PC-9 (cell line): Measurements from ENCODE around the gene C17orf67. TPM values are rescaled to one million over a fixed set of nuclear protein-coding genes. Genes with fewer than 3 reads are reported as not detected.
A peak's percentile ranks its signal among the peaks of the same experiment; 100 is the strongest.

Source experiments
- BruUV-seq: library from RNA; stranded (reverse); fragments of 400-500 nt; replicated peaks from 2 replicates; lab custom pipeline; 2021; lab: Mats Ljungman, UMichigan
- CTCF ChIA-PET: fragments of 300-600 bp; sonication (Branson Sonifier 250); formaldehyde crosslinking; loops from one replicate; lab custom pipeline; 2022; ENCODE audit warnings: antibody characterized with exemption; lab: Charles Lee
- POLR2A ChIA-PET: fragments of 300-600 bp; sonication (Branson Sonifier 250); formaldehyde crosslinking; loops from one replicate; lab custom pipeline; 2022; ENCODE audit warnings: antibody characterized with exemption; ENCODE audit not compliant: unreplicated experiment; lab: Charles Lee
- DNase-seq, 2 experiments: peaks; one replicate each; pipeline versions ENCODE4 v3.0.0 to v3.0.0-alpha.2; 2015 to 2022; ENCODE audit warnings: mixed read lengths in 1 of 2
- H2AFZ ChIP-seq: fragments of 200-600 bp; sonication (generic); 2 replicates; pipeline ENCODE4 v1.8.1; 2017; ENCODE audit warnings: antibody characterized with exemption
- H3F3A ChIP-seq: fragments of 200-600 bp; sonication (generic); 2 replicates; pipeline ENCODE4 v1.8.1; 2017; ENCODE audit warnings: antibody characterized with exemption, mild to moderate bottlenecking, low read depth; ENCODE audit not compliant: insufficient read depth
- H3K27ac ChIP-seq: fragments of 200-600 bp; sonication (generic); 2 replicates; pipeline ENCODE4 v1.6.1; 2016; ENCODE audit warnings: mixed run types
- H3K27me3 ChIP-seq: fragments of 200-600 bp; sonication (generic); 2 replicates; pipeline ENCODE4 v1.6.1; 2016; ENCODE audit warnings: low read depth, mixed run types; ENCODE audit not compliant: insufficient read depth
- H3K36me3 ChIP-seq: fragments of 200-600 bp; sonication (generic); 2 replicates; pipeline ENCODE4 v1.6.1; 2016; ENCODE audit warnings: low read depth, mixed run types
- H3K4me1 ChIP-seq: fragments of 200-600 bp; sonication (generic); replicated peaks from 2 replicates; pipeline ENCODE4 v1.6.1; 2016; ENCODE audit warnings: mixed run types; ENCODE audit not compliant: insufficient read depth
- H3K4me2 ChIP-seq: fragments of 200-600 bp; sonication (generic); 2 replicates; pipeline ENCODE4 v1.6.1; 2017; ENCODE audit warnings: mixed run types
- H3K4me3 ChIP-seq: fragments of 200-600 bp; sonication (generic); 2 replicates; pipeline ENCODE4 v1.6.1; 2016; ENCODE audit warnings: mixed run types
- H3K79me2 ChIP-seq: fragments of 200-600 bp; sonication (generic); 2 replicates; pipeline ENCODE4 v1.6.1; 2017; ENCODE audit warnings: low read depth, mixed run types
- H3K9me2 ChIP-seq: fragments of 200-600 bp; sonication (generic); 2 replicates; pipeline ENCODE4 v1.8.1; 2017; ENCODE audit warnings: mild to moderate bottlenecking; ENCODE audit not compliant: insufficient read depth
- H3K9me3 ChIP-seq: fragments of 200-600 bp; sonication (generic); 2 replicates; pipeline ENCODE4 v1.8.1; 2016; ENCODE audit warnings: low read depth; ENCODE audit not compliant: insufficient read depth
- H4K20me1 ChIP-seq: fragments of 200-600 bp; sonication (generic); 2 replicates; pipeline ENCODE4 v1.8.1; 2017; ENCODE audit not compliant: insufficient read depth
- CTCF ChIP-seq: fragments of 200-600 bp; sonication (generic); conservative IDR thresholded peaks from 2 replicates; pipeline ENCODE4 v1.6.1; 2017; ENCODE audit warnings: mixed run types, antibody characterized with exemption, mild to moderate bottlenecking, moderate library complexity
- EZH2 ChIP-seq: fragments of 200-600 bp; sonication (generic); IDR thresholded peaks from 2 replicates; pipeline ENCODE4 v1.8.0; 2017; ENCODE audit warnings: antibody characterized with exemption, low read depth
- intact Hi-C: fragments of 100-400 bp; cut with micrococcal nuclease; formaldehyde crosslinking; loops from one replicate; pipeline ENCODE4 v1.10.0; 2022; ENCODE audit not compliant: unreplicated experiment
- total RNA-seq: library from RNA; stranded (reverse); gene quantifications from 2 replicates; pipeline ENCODE4 v1.2.3, GENCODE V29; 2021

The C17orf67 gene
- total RNA-seq, 1 experiment from 2014 or later: 4.3 TPM

- no TSS peak for BruUV-seq
- no peaks in the 10 kb centered on the region for H3K27me3 ChIP-seq
- ChIA-PET CTCF (no interaction called here), POLR2A (no interaction called here)
- H3K4me1 ChIP-seq: no peaks in the 10 kb centered on the region
- H2AFZ ChIP-seq: no peak overlapping the region
- no peak overlapping the region for H3K27ac ChIP-seq
- H3K4me3 ChIP-seq: no peak overlapping the region
- H3F3A ChIP-seq: no peaks in the 10 kb centered on the region
- intact Hi-C loops: no loop called here
- no peaks in the 10 kb centered on the region for H3K79me2 ChIP-seq
- TF ChIP-seq EZH2 (no peak), CTCF (no peak)
- DNase-seq: no peak
- H3K9me3 ChIP-seq: no peaks in the 10 kb centered on the region
- H4K20me1 ChIP-seq: no peaks in the 10 kb centered on the region
- no peaks in the 10 kb centered on the region for H3K9me2 ChIP-seq
- H3K36me3 ChIP-seq: no peaks in the 10 kb centered on the region
- no peak overlapping the region for H3K4me2 ChIP-seq
Measured at GRCh38 chr17:56755310-56755709, 78.4 kb downstream of the C17orf67 start.

GRCh38 chr17:56754523-56755208, 79.1 kb downstream of the C17orf67 start:
- BruUV-seq: no TSS peak
- 0 out of 2 replicates have a peak overlapping the region, but pooled peaks have one; percentile 4 for H2AFZ ChIP-seq
- no peak overlapping the region for H3K27ac ChIP-seq
- no peak overlapping the region for H3K4me3 ChIP-seq
- H3F3A ChIP-seq: no peaks in the 10 kb centered on the region
- H3K9me3 ChIP-seq: no peaks in the 10 kb centered on the region
- POLR2A ChIA-PET: no interaction called here
- no peaks in the 10 kb centered on the region for H3K36me3 ChIP-seq
- no peaks in the 10 kb centered on the region for H3K27me3 ChIP-seq
- intact Hi-C loops: no loop called here
- H4K20me1 ChIP-seq: no peaks in the 10 kb centered on the region
- no peaks in the 10 kb centered on the region for H3K4me1 ChIP-seq
- no peak for TF ChIP-seq EZH2
- TF ChIP-seq CTCF: no peak
- CTCF ChIA-PET: no interaction called here
- no peaks in the 10 kb centered on the region for H3K79me2 ChIP-seq
- H3K4me2 ChIP-seq: no peak overlapping the region
- DNase-seq: no peak
- no peaks in the 10 kb centered on the region for H3K9me2 ChIP-seq

GRCh38 chr17:56752263-56752836, 81.4 kb downstream of the C17orf67 start:
- Histone ChIP-seq H2AFZ (no peak overlapping the region), H3K4me3 (no peak overlapping the region), H3K9me2 (no peaks in the 10 kb centered on the region), H3K27me3 (no peaks in the 10 kb centered on the region), H3K9me3 (no peaks in the 10 kb centered on the region), H4K20me1 (no peaks in the 10 kb centered on the region), H3K27ac (no peak overlapping the region), H3F3A (no peaks in the 10 kb centered on the region), H3K4me1 (no peaks in the 10 kb centered on the region), H3K4me2 (no peak overlapping the region), H3K36me3 (no peaks in the 10 kb centered on the region), H3K79me2 (no peaks in the 10 kb centered on the region)
- POLR2A ChIA-PET: no interaction called here
- intact Hi-C loops: no loop called here
- BruUV-seq: no TSS peak
- no peak for DNase-seq
- CTCF ChIA-PET: no interaction called here
- TF ChIP-seq CTCF: no peak
- TF ChIP-seq EZH2: no peak
